ENCODE results near the gene TTR.
A peak's percentile ranks its signal among the peaks of the same experiment; 100 is the strongest.

TTR gene

DNA sequence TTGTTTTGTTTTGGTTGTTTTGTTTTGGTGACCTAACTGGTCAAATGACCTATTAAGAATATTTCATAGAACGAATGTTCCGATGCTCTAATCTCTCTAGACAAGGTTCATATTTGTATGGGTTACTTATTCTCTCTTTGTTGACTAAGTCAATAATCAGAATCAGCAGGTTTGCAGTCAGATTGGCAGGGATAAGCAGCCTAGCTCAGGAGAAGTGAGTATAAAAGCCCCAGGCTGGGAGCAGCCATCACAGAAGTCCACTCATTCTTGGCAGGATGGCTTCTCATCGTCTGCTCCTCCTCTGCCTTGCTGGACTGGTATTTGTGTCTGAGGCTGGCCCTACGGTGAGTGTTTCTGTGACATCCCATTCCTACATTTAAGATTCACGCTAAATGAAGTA, at the start of gene TTR:
Gene TTR, plus strand, starts transcription at position 250 of the 400 bp plus-strand sequence. Its CDS starts 26 bp downstream, at position 276.
- no peak for DNase-seq

DNA sequence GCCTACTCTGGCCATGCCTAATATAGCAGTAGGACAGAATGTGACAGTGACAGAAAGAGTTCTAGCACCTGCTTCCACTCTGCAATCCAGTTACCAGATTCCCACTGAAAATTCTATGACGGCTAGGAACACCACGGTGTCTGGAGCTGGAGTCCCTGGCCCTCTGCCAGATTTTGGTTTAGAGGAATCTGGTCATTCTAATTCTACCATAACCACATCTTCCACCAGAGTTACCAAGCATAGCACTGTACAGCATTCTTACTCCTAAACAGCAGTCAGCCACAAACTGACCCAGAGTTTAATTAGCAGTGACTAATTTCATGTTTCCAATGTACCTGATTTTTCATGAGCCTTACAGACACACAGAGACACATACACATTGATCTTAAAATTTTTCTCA, 45.2 kb upstream of the TTR start:
- DNase-seq: no peak

DNA sequence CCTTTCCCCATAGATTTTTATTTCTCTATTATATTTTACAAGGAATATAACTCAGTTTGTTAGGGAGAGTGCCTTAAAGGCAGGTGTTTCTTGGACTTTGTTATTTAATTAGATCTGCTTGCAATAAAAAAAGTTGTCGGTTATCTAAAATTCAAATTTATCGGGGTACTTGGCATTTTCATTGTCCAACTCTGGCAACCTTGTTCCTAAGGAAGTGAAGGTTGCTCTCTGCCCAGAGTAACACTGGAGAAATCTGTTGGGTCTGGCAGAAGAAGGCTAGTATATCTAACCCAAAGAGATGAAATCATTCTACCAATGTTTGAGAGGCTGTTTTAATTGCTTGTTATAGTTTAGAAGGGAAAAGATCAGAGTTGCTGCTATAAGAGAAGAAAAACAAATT, 42.8 kb upstream of the TTR start:
- no peak for DNase-seq

DNA sequence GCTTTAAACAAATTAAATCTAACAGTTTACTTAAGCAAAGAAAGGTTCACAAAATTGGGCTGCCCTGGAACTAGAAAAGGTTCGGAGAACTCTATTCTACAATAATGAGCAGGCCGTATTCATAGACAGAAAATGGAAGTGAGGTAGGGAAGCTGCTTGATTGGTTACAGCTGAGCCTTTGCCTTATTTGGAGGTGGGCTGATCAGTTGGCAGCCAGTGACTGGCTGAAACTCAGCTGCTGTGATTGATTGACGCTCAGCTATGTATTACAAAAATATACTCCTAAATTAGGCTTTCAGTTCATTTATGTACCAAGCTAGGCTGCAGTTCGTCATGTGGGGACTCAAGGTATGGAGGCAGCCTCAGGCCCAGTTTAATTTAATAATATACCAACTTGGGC, 42.3 kb upstream of the TTR start:
- DNase-seq: no peak

DNA sequence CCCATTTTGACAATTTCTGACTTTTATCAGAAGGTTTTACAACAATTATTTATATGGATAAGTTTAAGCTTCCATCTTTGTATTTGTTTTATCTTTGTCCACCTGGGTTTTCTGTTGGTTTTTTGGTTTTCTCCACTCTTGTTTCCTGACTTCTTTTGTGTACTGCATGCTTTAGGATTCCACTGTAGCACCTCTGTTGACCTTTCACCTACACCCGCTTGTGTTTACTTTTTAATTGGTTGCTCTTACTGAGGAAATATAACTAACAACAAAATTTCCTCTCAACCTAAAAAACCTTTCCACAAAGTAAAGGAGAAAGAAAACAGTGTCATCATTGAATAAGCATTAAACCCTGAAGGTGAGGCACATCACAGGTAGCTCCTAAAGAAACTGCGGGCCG, 39.8 kb upstream of the TTR start:
- no peak for DNase-seq

DNA sequence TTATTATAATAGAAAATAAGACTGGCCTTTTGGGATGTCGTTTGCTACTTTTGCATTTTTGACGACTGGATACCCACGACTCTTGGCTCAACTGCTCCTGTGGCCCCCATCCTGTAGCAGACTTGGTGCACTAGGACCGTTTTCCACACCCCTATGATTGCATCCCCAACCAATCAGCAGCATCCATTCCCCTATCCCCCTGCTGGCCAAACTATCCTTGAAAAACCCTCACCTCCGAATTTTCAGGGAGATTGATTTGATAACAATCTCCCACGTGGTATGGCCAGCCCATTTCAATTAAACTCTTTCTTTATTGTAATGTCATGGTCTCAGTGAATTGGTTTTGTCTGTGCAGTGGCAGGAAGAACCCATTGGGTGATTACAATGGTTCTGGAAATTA, 37.9 kb upstream of the TTR start:
- DNase-seq: no peak

DNA sequence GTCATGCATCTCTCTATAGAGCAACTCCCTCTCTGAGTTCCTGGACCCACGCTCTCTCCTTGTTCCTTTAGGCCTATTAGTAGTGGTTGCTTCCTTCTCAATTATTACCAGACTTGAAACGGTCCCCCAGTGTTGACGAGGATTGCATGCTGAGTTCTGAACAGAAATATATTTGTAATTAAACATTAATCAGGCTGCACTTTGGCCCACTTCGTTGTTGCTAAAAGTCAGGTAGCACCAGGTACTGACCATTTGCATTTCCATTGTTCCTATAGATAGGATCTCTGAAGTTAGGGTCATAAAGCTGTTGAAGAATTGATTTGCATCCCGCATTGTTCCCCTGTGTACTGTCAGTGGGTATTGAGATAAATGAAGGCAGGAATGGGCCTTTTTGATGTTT, 36.9 kb upstream of the TTR start:
- no peak for DNase-seq

DNA sequence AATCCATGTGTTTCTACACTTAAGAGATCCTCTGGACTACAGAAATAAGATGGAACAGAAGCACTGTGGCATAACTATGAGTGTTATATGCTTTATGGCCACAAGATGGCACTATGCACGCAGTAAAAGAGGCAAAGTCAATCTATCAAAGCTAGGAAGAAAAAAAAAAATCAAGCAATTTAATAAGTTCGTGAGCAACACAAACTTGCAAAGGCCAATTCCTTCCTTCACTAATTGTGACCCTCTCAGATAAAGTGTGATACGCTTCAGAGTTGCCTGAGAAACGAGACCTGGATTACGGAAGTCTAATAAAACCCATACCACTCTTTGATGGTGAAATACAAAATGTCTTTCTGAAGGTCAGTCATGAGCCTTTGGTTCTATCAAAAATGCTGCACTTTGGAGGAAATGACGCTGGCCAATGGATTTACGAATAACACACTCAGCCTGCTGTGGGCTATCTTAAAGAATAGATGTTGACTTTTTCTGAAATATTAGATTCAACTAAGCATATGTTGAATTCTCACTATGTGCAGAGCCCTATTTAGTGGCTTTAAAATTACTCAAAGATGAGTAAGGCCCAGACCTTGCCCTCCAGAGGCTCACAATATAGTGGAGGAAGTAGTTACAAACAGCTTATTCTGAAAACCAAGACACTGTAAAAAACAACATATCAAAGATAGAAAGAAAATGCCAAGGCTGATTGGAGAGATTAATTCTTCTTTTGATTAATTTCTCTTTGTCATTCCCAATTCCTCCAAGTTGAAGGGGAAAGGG, 35.5 kb upstream of the TTR start:
- peak; percentile 64 for DNase-seq

DNA sequence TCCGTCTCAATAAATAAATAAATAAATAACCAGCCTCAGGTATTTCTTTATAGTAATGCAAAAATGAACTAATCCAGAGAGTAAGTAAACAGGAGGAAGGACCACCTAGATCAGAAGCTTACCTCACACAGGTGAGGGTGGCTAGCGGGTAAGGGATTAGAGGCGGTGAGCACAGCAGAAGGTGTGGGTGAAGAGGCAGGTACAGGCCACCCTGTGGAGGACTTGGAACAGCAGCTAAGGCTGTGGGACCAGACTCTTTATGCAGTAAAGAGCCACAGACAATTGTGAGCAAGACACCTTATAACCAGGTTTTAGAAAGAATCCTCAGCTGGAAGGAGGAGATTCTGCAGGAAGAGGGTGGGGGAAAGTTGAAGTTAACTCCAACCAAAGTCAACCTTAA, 34.2 kb upstream of the TTR start:
- DNase-seq: no peak

DNA sequence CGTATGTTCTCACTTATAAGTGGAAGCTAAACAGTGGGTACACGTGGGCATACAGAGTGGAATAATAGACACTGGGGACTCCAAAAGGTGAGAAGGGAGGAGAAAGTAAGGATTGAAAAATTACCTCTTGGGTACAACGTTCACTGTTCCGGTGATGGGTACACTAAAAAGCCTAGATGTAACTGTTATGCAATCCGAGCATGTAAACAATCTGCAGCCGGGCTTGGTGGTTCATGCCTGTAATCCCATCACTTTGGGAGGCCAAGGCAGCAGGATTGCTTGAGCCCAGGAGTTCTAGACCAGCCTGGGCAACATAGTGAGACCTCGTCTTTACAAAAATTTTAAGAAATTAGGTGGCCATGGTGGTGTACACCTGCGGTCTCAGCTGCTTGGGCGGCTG, 33.1 kb upstream of the TTR start:
- DNase-seq: no peak

DNA sequence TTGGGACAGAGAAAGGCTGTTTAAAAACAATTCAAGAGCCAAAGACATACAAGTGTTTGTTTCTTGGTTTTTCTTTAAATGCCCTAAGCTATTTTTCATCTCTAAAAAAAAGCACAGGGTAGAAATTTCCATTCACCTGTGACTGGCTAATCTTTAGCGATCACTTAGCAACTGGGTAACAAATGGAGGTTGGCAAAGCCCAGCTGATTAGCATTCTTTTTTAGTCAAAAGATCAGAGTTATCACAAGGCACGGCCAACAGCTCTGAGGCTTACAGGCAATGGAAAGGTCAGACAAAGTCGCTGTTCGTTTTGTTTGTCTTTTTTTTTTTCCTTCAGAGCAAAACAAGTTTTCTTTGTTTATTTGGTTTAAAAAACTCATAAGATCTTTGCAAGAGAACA, 29.0 kb upstream of the TTR start:
- no peak for DNase-seq

DNA sequence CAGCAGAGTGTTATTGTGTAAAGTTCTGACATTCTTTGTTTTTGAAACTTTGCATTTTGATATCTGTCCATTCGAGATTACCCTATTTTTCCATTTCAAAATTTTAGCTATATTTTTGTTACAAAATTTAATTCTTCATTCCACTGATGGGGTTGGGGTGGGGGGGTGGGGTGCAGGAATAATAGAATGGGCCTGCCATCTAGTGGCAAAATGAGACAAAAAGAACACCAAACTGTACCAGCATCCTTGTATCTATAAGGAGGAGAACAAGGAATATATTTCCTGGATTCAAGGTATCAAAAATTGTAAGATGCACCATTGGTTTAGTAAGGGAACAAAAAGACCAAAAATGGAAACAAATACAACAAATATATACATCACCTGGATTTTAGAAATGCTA, 27.9 kb upstream of the TTR start:
- no peak for DNase-seq

DNA sequence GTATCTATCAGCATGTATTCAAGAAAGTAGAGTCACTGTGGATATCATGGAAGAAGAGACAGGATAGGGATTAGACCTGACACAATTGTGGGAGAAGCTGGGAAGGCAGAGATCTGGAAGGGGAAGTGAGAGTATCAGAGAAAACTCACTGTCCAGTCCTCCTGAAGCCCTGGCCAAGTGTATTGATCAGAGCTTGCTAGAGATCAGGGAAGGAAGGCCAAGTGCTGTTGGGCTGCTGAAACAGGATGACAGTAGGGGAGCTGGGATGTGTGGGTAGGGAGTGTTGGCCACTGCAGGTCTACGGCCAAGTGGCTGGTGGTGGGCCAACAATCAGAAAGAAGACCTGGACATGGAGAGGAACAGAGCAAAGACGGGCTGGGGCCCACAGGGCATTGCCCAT, 26.3 kb upstream of the TTR start:
- DNase-seq: no peak

DNA sequence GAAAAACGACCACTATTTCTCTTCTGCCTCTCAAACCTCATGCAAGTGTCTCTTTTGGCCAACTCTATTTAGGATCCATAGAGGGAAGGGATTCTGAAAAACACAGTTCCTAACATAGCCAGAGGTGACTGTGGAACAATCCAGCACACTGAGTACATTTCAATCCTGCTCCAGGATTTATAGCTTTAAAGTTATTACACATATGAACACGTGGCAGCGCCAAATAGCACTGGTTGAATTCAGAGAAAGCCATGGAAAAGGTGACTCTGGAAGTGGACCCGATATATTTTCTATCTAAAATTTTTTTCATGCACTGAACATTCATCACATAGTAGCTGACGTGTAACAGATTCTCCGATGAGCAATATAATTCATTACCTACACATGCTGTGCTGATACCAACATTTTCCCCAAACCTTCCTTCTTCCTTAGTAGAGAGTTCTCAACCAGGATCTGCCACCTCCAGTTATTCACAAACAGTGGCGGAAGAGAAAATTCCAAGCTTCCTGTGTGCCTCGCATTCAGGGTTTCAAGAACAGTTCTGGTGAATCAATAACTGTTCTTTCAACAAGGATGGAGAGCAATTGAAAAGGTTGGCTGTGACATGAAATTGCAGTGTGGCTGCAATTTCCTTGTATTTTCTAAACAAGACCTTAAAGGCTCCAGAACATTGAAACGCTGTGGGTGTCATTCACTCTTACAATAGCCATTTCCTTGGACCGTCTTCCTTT, 25.7 kb upstream of the TTR start:
- DNase-seq: no peak

DNA sequence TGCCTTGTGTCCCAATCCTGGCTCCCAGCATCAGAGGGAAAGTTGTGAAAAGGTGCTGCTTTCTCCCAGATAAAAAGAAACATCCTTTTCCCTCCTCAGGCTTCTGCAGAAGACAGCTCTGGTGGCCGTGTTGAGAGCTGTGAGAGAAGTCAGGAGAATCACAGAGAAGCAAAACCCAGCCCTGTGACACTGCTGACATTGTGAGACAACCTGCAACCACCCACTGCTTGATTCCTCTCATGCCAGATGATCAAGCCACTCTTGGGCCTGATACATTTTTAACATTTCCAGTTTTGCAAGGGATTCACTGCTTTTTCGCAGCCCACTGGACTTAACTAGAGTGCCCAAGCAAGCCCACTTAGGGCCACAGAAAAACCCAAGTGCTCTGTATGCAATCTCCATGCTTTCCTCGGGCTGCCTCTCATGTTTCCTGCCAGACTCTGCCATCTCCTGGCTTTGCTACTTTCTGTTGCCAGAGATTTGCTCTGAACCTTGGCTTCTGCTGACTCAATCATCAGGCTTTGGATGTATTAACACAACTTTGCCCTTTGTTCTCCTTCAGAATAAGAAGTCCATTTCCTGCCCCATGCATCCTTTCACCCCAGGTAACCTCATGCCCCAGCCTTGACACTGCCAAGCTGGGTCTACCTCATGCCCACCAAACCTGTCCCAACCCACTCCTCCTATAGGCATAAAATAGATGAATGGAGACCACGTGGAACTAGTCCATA, 24.9 kb upstream of the TTR start:
- DNase-seq: no peak

DNA sequence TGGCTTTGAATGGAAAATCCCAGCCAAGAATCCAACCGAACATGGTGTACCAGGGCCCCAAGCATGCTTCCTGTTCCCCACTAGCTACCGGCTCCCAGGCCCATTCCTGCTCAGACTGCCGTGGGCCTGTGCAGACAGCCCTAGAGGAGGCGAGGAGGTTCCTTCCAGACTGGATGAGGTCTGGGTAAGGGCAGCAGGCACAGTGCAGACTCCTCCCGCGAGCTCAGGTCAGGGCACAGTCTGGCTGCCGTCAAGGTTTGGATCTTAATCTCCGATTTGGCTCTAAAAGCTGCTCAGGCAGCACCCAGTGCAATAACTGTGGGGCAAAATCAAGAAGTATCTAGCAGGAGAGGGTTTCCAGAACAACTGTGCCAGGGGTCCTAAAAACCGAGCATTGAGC, 19.3 kb upstream of the TTR start:
- no peak for DNase-seq

DNA sequence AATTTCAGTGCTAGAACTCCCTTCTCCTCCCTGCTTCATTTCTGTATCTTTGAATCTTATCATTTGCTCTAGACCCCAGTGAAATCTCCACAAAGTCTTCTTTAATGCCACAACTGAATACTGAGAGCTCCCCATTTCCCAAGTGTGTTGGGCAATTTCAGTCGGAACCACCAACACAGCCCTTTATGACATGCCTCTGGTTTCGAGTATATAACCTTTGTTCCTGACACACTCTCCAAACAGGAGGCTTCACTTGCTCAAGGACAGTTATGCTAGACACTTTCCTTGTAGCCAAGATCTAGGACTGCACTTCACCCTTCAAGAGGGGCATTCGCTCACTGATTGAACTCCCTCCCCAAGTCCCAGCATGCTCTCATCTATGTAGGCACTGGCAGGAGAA, 18.6 kb upstream of the TTR start:
- DNase-seq: no peak

DNA sequence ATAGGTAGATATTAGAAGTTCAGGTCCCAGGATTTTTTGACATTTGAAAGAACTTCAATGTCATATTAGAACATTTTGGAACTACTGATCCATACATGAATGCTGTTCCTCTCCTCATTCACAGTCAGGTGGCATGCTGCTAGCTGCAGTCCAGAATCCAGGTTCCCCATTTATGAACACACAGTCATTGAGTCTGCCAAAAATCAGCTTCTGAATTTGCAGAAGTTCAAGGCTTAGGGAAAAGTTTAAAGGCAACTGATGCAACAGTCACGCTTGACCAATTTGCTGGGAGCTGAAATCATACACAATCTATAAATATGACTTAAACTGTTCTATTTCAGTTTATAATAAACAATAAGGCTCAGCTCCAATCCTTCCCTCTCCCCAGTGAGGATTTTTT, 17.3 kb upstream of the TTR start:
- no peak for DNase-seq

DNA sequence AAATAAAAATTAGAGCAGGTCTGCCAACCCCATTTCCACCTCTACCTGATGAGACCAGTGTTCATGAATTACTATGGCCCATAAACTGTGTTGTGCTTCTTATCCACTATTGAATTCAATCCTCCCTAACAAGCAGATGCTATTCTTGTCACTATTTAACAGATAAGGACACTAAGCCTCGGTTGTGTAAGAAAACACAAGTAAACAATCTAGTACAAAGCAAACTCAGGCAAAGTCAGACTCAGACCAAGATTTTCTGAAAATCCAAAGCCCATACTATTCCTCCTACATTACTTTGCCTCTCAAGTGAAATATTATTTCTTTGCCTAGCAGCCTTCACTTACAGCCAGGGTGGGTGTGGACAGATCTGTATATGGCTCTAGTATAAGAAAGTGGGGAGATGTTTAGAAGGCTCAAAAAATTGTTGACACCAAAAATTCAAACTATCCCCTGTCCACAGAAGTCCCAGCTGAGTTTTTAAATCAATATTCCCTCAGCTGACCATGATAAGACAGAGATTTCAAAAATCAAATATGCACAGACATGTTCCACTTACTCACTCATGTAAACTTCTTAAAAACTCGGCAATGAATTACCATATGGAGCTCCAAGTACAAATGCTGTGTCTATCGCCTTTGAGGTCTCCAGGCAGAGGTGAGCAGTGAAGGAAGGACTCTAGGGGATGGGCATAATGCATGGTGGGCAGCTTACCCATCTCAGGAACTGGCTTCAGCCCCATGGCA, 16.0 kb upstream of the TTR start:
- DNase-seq: no peak

DNA sequence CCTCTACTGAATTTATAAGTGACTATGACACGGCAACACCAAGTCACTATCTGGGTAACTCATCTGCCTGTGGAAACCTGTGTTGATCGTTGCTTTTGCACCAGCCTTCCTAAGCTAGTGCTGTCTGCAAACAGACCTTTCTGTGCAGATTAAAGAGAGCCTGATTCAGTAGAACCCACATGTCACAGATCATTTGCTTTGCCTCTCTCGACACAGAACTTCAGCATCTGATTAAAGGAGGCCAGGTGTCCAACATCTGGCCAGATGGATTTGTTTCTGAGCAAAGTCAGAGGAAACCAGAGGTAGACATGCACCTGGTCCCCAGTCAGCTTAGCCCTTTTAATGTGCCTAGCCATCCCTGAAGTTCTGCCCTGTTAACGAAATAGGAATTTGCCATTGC, 15.0 kb upstream of the TTR start:
- no peak for DNase-seq

DNA sequence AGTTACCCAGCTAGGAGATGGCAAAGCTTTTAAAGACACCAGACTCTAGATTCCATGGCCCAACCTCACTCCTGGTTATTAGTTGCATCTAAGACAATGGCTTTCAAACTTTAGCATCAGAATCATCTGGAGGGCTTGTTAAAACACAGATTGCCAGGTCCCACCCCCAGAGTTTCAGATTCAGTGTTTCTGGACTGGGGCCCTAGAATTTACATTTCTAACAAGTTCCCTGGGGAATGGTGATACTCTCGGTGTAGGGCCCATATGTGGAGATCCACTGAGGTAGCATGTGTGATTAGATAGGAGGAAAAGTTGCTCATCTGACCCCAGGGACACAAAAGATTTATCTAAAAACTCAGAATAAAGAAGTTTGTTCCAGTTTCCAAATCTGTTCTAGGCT, 14.5 kb upstream of the TTR start:
- no peak for DNase-seq

DNA sequence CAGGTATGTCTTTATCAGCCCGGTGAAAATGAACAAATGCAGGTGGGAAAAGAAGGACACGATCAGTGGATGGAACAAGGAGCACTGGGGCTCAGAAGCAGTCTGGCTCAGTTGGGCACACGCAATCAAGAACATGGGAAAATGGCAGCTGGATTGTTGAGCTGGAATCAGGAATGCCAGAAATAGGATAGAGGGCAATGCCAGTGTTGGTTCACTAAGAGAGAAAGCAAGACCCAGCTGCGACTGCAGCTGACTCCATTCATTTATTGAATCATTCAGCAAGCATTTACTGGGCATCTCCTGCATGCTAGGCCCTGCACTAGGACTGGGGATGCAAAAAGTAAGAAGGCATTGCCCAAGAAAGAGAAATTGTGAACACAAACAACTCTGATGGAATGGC, 13.6 kb upstream of the TTR start:
- no peak for DNase-seq

DNA sequence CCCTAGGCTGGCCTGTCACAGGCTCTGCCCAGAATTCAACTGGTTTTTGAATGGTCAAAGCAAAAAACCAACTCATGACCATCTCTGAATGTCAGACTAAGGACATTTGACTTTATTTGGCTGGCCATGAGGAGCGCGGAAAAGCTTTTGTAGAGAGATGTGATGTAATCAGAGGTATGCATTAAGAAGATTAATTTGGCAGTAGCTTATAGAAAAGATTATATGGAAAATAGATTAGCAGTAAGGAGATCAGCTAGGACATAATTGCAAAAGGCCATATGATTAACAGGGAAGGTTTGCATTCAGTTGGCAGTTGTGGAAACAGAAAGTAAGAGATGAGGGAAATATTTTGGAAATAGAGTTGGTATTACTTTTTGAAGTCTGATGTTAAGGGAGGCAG, 12.3 kb upstream of the TTR start:
- no peak for DNase-seq

All from CD4-positive, alpha-beta T cell treated with Interleukin-17A for 1 hour (primary cell).